A549 (cell line): ENCODE results near the gene TACC3.

Experiments used
- CHD2 ChIP-seq: fragments of 150-350 bp; IDR thresholded peaks from 2 replicates; pipeline ENCODE4 v1.6.1; 2014; ENCODE audit warnings: low read length; ENCODE audit not compliant: partially characterized antibody
- CTCF ChIP-seq: fragments of >200 bp; sonication (Bioruptor Twin); formaldehyde crosslinking; IDR thresholded peaks from 3 replicates; pipeline ENCODE4 v1.5.1; 2016
- ELK1 ChIP-seq: fragments of 150-350 bp; IDR thresholded peaks from 2 replicates; pipeline ENCODE4 v1.6.1; 2014; ENCODE audit warnings: low read depth, mild to moderate bottlenecking, low read length
- ESRRA ChIP-seq: fragments of 150-350 bp; IDR thresholded peaks from 2 replicates; pipeline ENCODE4 v1.6.1; 2014; ENCODE audit warnings: mild to moderate bottlenecking, low read length, borderline replicate concordance
- HOXB13 ChIP-seq: fragments of 250-450 bp; sonication (Bioruptor Pico); IDR thresholded peaks from 2 replicates; pipeline ENCODE4 v1.5.0; 2020; ENCODE audit warnings: low read depth, mild to moderate bottlenecking, moderate library complexity
- KDM1A ChIP-seq: fragments of 200-600 bp; sonication (generic); IDR thresholded peaks from 2 replicates; pipeline ENCODE4 v1.6.1; 2016; ENCODE audit warnings: low read depth, mild to moderate bottlenecking
- MAFK ChIP-seq: fragments of 450-650 bp; IDR thresholded peaks from 2 replicates; pipeline ENCODE4 v1.6.1; 2014; ENCODE audit not compliant: partially characterized antibody
- MAX ChIP-seq: IDR thresholded peaks from 2 replicates; pipeline ENCODE4 v1.6.1; 2012
- POLR2A ChIP-seq: IDR thresholded peaks from 2 replicates; pipeline ENCODE4 v1.6.1; 2012; ENCODE audit warnings: mild to moderate bottlenecking, low read length
- RAD21 ChIP-seq, 2 experiments: fragments of >200 bp in 1 of 2; sonication (Bioruptor Twin) in 1 of 2; formaldehyde crosslinking in 1 of 2; IDR thresholded peaks in 1 of 2; conservative IDR thresholded peaks in 1 of 2; 2 replicates in 1 of 2; 3 replicates in 1 of 2; pipeline ENCODE4 v1.6.1; 2012 to 2018; ENCODE audit warnings: inconsistent platforms in 1 of 2

GRCh38 chr4:1718095-1718850 lies 3.0 kb upstream of the TACC3 start:
- TF ChIP-seq POLR2A (no peak), RAD21 (conservative IDR thresholded peaks at IDR 0.05 in 1 of 2, IDR thresholded peaks at IDR 0.05 in 1 of 2) (no peak), CTCF (no peak), CHD2 (no peak), MAFK (no peak), KDM1A (no peak), HOXB13 (no peak), ELK1 (no peak), MAX (no peak), ESRRA (no peak)
